ENCODE results near the gene MYO1E.

MYO1E gene

DNA sequence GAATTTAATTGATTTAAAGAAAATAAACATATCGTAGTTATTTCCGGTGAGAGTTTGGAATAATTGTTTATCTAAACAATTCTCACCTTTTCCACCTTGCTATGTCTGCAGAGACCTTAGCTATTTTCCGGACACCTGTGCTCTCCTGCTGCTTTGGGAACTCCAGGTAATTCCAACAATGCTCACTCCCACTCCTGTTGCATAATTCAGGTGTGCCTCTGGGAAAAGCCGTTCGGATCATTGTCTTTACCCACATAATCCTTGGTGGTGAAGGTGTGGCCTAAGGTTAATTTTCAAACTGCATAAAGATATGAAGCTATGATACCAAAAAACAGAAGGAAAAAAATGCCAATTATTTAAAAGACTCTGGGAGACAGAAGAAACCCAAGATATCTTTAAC, 106.6 kb downstream of the MYO1E start:
- DNase-seq (ENCODE audit: low read depth, low spot score) = no peak

DNA sequence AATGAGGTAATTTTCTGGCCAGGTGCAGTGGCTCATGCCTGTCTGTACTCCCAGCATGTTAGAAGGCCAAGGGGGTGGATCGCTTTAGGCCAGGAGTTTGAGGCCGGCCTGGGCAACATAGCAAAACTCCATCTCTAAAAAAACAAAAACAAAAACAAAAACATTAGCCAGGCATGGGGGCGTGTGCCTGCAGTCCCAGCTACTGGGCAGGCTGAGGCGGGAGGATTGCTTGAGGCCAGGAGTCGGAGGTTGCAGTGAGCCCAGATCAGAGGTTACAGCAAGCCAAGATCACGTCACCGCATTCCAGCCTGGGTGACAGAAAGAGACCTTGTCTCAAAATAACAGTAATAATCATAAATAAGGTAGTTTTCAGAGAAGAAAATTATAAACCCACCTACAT, 110.4 kb downstream of the MYO1E start:
- no peak for DNase-seq (ENCODE audit: low read depth, low spot score)

DNA sequence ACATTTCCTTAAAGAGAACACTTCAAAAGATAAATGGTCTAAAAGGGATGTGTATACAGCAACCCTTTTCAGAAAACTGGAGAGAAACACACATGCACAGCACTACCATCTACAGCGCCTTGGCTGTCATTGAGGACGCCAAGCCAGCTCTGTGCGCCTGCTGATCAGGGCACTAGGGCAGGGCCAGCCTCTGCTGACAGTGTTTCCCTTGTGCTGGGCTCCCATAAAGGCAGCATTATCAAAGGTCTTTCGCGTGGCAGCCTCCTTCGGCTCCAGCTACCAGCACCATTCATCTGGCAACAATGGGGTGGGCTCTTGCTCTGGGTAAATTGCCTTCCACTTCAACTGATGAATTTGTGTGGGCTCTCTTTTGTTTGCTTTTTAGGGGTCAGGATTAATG, 112.6 kb downstream of the MYO1E start:
- DNase-seq (ENCODE audit: low read depth, low spot score) = no peak

DNA sequence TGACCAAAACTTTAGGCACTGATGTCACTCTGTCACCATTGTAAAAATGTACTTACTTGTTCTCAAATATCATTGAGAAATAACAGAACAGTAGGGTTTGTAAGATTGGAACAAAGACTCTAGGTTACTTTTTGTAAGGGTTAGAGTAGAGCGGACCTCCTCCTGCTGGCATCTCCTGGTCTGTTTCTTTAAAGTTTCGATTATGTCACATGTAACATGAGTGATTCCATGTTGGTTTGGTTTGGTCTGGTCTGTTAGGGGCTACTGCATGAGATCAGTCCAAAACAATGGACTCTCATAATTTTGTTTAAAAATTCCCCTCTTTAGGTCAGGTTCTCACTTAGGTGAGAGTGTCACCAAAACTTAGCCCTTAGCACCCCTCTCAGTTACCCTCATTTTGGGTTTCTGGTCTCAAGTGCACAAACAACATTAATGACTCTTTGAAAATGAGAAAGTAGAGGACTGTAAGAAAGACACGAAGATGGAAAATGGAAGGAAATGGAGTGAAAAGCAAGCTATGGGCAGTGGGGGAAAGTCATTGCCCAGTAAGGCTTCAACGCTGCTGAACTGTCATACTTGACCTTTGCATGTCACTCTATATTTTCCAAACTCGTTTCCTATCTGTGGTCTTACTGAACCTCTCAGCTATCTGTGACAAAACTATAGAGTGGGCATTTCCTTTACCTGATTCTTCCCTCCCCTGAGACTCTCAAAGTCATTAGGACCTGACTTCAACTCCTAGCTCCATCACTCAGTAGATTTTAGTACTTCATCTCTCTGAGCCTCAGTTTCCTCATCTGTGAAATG, 113.3 kb downstream of the MYO1E start:
- no peak for DNase-seq (ENCODE audit: low read depth, low spot score)

DNA sequence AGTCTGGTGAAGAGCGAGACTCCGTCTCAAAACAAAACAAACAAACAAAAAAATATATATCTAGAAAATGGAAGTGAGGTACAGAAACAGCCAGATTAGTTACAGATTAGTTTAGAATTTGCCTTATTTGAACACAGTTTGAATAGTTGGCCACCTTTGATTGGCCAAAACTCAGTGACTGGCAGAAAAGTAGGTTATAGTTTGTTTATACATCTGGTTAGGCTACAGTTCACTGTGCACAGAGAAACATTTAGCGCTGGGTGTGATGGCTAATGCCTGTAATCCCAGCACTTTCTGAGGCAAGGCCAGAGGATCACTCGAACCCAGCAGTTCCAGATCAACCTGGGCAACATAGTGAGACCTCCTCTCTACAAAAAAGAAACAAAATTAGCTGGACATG, 114.4 kb downstream of the MYO1E start:
- DNase-seq (ENCODE audit: low read depth, low spot score) = no peak

DNA sequence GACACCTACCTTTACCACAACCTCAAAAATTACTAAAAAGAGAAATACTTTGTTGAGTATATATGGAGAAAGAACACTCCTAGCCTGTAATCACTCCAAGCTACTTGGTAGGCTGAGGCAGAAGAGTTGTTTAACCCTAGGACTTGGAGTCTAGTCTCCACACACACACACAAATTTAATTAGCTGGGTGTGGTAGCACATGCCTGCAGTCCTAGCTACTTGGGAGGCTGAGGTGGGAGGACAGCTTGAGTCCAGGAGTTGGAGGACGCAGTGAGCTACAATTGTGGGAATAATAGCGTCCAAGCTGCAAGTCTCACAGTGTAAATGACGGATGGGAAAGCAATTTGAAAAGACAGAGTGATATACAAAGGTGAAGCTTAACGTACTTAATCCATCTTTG, 115.5 kb downstream of the MYO1E start:
- no peak for DNase-seq (ENCODE audit: low read depth, low spot score)

DNA sequence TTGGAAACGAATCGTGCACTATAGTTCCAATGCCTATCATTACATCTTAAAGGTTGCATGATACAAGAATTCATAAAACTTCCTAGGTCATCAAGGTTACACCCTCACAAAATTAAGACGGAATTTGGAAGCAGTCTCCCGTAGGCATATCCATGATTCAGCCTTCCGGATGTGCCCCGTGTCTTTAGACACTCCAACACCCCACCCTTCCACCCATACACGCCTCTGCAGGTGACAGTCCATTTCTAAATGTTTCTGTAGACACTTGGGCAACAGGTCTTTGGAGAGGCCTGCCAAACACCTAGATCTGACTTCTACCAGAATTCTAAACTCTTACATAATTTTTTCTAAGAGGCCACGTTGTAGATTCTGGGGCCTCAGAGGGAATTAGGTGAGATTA, 116.2 kb downstream of the MYO1E start:
- no peak for DNase-seq (ENCODE audit: low read depth, low spot score)

DNA sequence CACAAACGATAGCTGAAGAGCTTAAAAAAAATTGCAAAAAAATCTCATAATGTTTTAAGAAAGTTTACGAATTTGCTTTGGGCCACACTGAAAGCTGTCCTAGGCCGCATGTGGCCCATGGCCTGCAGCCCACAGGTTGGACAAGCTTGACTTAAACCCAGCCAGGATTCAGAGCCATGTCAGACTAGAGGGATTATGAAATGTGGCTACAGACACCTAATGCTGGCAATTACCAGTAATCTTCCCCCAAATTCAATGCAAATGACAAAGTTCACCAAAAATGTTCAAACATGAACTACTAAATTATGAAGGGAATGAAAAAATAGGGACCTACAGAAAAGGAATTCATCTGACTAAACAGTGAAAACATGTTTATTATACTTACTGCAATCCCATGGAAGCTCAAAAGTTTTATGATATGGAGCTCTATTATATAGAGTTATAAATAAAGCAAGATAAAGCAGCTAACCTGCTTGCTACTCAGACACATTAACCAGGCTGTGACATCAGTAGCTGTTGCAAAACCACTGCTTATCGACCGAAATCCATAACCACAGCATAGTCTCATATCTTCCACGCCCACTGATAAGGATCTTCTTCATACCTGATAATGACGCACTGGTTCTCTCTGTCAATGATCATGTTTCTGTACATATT, 116.9 kb downstream of the MYO1E start:
- DNase-seq (ENCODE audit: low read depth, low spot score) = no peak

DNA sequence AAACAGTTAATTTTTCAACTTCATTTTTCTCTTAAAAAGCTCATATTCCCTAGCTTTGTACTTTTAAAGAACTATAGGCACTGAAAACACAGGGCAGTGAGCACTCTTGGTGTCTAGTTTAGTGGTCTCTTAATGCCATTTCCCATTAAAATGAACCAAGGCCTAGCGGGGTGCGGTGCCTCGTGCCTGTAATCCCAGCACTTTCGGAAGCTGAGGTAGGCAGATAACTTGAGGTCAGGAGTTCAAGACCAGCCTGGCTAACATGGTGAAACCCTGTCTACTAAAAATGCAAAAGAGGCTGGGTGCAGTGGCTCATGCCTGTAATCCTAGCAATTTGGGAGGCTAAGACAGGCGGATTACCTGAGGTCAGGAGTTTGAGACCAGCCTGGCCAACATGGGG, 120.5 kb downstream of the MYO1E start:
- no peak for DNase-seq (ENCODE audit: low read depth, low spot score)

DNA sequence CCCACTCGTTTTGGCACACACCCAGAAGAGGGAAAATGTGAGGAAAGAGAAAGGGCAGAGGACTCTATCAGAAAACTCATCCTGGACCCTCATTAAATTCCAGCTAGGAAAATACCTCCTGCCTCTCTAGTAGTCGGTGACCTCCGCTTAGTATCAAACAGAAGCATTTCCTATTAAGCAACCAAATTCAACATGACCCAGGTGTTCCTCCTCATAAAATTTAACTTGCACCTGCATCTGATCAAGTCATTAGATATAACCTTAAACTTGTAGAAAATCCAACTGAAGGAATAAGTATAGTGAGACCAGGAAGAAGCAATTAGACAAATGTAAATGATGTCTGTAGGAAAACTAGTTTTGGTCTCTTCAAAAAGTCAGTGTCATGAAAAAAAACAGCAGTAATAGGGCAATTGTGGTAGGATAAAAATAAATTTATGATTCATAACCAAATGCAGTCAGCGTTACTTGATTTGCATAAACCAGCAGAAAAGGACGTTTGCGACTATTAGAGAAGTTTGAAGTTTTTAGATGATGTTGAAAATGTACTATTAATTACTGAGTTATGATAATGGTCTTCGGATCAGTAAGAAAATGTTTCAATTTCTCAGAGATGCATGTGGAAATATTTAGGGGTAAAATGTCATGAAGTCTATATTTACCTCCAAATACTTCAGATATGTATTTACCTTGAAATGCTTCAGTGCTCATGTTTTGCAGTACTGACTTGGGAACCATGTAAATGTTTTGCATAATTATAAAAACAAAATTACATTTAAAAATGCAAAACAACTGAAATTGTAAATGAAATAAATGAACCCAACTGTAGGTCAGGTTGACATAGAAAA, 121.4 kb downstream of the MYO1E start:
- no peak for DNase-seq (ENCODE audit: low read depth, low spot score)

DNA sequence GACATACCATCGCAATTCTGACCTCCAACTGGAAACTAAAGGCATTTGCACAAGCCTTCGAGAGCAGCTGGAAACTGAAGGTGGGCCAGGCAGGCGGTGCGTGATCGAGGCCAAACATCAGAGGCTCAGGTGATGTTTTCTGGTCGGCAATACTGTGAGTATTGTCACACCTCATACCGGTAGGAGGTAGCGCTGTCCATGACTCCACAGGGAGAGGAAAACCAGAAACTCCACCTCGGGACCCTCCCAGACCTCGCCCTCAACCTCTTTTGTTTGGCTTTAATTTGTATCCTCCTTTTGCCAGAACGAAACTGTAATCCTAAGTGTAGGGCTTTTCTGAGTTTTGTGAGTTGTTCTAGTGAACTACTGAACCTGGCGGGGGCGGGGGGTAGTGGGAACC, 122.4 kb downstream of the MYO1E start:
- DNase-seq (ENCODE audit: low read depth, low spot score) = no peak

DNA sequence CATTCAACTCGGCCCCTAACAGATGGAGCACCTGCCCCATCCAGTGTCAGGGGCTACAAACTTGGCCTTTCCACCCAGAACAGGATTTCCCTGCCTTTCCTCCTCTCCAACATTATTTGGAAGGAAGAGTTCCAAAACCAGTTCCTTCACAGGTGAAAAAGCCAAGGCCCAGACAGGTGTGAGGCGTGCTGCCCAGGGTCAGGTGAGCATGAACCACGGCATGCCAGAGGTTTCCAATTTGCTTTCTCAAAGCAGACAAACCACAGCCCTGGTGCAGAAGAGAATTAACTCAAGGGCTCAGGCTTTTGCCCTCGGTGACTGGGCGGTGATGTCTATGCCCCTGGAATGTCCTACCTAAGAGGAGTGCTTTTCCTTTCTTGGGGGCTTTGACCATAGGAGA, 122.9 kb downstream of the MYO1E start:
- DNase-seq (ENCODE audit: low read depth, low spot score) = no peak

DNA sequence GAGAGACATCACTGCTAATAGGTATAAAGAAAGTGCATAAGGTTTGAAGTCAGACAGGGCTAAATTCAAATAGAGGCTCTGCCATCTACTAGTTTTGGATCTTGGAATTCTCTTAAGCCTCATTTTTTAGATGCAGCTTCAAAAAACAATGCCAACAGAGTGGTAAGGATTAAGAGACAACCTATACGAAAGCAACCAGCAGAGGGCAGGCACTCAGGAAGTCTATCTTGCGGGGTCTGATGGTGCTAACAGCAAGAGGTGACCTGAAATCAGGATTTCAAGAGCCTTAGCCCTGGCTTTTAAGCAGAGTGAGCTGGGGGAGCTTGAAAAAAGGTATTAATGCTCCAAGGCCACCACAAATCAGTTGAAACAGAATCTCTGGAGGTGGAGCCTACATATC, 125.3 kb downstream of the MYO1E start:
- DNase-seq (ENCODE audit: low read depth, low spot score) = peak; percentile 68

DNA sequence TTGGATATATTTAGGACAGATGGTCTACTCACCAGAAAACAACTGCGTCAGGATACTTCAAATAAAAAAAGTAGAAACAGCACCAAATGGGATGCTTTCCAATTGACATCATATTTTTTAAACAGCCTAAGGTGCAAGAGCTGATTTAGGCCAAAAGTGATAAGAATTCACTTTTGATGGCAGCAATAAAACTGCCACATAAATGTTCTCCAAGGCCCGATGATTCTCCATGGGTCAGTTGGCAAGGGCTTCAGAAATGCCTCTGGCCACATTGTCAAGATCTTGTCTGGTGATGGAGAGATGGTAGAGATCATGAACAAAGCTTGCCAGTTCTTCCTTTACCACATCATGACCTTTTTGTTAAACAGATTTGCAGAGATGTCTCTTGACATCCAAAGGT, 127.1 kb downstream of the MYO1E start:
- DNase-seq (ENCODE audit: low read depth, low spot score) = no peak

DNA sequence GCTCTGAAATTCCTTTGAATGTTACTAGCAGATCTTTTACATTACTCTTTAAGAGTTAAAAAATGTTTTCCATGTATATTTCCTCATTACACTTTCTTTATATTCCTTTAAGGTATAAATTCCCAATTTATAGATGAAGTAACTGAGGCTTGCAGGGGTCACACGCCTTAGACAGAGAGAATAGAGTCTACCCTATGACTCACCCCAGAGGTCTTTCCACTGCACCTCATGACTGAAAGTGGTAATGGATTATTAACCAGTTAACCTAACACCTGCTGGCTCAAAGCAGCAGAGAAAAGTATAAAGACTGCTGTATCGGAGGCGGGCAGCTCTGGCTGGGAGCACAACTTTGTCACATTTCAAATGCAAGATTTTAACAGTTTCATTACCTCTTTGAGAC, 128.3 kb downstream of the MYO1E start:
- DNase-seq (ENCODE audit: low read depth, low spot score) = no peak

DNA sequence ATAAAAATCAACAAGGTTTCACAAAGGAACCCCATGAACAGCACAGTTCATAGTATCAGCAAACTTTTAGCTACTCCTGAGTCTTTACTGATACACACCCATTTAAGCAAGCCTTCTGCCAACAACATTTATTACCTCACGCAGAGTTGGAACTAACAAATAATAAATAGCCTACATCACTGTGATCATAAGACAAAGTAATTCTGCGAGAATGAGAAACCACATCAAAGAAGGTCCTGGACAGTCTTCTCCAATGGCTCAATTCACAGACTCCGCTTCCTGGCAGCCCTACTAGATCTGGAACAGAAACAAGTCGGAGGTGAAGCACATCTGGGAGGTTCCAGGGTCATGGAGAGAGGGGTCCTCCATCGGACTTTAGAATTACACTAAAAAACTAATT, 129.0 kb downstream of the MYO1E start:
- no peak for DNase-seq (ENCODE audit: low read depth, low spot score)

DNA sequence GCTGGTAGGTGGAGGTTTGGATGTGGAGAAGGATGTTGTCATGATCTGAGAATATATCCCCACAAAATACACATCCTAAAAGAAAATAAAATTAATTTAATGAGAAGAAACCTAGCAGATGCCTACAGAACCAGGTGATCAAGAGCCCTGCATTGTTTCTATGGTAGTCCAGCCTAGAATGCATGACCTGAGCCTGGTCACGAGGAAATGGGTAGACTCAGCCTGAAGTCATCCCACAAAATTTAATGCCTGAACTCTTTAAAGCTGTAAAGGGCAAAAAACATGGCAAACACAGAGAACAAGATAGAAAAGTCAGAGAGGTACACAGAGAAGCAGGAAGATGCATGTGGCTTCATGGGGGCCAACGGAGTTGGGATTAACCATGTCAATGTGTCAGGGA, 130.0 kb downstream of the MYO1E start:
- DNase-seq (ENCODE audit: low read depth, low spot score) = no peak

DNA sequence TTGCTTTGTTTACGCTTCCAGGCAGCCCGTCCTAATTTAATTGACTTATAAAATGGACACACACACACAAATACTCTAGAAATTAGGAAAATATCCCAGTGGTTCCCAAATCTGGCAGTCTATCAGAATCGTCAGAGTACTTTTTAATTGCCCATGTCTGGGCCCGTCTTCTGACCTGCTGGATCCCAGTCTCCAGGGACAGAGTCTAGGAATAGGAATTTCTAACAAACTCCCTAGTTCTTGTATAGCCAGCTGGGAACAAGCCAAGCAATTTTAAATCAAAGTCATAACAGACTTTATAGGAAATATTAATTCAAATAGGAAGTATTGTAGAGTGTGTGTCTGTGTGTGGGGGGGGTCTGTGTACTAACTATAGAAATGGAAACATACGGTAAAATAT, 132.6 kb downstream of the MYO1E start:
- DNase-seq (ENCODE audit: low read depth, low spot score) = no peak

DNA sequence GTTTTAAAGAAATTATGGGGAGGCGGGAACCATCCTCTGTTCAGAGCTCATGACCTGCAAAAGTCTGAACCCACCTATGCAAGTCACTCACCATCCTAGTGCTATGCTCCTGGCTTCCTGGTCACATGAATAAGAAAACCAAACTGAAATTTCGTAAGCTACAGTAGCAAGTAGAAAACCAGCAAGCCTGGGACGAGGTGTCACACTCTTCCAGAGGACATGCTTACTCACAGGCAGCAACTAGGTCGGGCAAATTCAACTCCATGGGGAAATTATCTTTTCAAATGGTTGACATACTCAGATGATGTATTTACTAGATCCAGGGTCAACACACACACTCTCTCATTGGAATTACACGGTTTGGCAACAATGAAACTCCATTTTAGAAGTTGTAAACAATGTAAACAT, 134.7 kb downstream of the MYO1E start:
- no peak for DNase-seq (ENCODE audit: low read depth, low spot score)

DNA sequence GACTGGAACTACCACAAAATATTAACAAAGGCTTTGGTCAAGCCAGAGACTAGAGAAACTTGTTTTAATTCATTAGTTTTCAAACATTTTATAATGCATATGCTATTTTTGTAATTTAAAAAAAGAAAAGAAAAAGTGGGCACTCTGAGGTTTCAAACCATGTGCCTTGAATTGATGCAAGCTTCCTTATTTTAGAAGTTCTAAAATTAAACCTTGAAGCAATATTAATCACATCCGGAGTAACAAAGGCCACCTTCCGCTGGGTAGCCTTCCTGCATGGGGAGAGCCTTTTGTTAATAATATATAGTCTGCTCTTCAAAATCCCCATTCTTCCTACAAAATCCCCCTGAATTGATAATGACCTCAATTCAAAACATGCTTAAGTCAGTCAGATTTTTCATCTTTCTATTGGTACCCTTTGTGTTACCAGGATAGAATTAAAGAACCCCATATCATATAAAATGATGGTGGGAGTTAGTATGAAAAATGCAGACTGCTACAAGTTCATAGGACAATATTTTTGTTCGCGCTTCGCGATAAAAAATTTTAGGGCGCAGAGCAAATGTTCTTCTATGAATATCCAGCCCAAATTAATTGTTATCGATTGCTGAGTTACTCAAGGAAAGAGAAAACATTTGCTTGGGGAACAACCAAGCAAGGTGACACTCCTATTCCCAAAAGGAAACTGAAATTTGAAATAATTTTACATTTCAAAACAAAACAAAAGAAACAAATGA, 135.4 kb downstream of the MYO1E start:
- no peak for DNase-seq (ENCODE audit: low read depth, low spot score)

DNA sequence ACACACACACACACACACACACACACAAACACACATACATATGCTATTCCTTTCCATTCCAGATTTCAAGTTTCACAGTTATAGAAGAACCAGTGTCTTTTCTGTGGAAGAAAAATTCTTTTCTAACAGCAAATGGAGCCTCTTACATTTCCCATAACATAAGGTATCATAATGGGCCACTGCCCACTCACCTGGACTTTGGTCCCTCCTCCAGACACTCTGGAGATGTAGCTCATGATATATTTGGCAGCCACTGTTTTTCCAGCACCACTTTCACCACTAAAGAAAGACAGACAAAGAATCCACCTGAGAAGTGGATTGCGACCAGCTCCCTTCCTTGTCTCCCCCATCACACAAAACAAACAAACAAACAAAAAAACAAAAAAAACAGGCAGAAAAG, 136.3 kb downstream of the MYO1E start:
- no peak for DNase-seq (ENCODE audit: low read depth, low spot score)

DNA sequence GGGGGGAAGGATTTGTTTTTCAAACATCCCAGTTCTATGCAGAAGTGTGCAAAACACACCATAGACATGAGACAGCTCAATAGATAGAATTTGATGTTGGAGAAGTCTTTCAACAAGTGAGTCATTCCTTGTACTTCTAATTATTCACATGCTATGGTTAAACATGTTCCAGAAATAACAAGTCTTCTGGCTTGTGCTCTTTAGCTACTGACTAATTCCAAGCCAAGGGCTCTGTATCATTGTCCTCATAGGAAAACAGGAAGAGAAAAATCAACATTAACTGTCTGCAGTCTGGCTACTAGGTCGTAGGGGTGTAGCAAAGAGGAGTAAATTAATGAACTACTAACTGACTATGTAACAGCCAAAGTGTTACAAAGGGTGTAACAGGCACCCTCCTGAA, 140.2 kb downstream of the MYO1E start:
- DNase-seq (ENCODE audit: low read depth, low spot score) = peak; percentile 88
